Measurements from ENCODE around the gene STX18.

Gene STX18

DNA sequence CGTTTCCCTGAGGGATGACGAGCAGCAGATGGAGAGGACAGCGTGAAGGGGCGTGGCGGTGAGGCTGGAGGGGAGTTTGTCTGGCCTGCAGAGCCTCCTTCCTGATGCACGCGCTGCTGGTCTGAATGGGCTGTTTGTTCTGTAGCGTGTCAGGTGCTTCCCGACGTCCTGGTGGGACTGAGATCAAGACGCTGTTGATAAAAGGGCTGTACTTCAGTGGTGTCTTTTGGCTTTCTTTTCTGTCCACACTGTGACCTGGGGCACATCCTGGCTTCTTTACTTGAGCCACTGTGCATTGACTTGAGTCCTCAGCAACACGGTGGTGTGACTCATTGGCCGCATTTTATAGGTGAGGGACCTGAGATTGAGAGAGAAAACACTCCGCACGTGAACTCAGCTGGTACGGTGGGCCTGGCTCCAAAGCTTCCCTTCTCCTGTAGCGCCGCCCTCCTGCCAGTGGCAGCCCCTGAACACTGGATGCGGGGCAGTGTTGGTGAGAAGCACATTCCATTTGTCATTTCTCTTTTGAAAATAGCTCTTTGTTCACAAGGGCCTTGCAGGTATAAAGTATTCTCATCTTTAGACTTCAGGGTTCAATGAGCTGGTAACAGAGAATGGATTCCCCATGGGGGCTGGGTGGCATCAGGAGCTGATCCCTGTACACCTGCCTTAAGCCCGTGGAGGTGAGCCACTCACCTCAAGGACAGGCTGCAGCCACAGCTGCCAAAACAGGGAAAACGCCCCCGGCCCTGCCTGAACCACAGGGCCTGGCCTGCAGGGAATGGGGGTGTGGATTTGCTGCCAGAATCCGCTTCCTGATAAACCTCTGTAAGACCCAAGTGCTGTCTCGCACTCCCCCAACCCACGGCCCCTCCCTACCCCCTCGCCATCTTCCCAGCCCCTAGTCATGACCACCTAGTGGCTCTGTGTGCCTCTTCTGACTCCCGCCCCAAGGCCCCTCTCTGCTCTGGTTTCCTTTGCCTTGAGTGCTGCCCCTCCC, 125.7 kb downstream of the STX18 start:
- no peak for DNase-seq

DNA sequence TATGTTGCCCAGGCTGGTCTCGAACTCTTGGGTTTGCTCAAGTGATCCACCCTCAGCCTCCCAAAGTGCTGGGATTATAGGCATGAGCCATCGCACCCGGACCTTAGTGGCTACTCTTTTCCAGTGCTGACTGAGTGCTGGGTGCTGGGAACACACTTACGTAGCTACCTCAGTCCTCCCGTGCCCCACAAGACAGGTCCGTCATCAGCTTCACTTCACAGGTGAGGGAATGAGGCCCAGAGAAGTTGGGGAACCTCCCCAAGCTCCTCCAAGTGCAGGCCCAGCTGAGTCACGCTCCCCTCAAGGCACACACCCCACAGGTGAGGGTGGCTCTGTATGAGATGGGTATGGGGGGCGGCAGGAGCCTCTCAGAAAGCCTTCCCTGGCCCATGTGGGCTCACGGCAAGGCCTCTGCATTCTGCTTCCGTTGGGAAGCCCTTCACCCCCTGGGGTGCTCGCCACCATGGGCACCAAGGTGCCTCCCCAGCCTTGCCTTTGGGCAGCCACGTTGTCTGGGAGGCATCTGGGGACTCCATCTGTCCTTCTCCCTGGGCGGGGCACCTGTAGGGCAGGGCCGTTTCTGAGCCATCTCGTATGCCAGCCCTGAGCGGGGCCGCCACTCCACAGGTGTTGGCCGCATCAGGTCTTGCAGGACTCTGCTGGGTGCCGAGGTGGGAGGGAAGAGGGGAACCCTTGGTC, 126.6 kb downstream of the STX18 start:
- no peak for DNase-seq

DNA sequence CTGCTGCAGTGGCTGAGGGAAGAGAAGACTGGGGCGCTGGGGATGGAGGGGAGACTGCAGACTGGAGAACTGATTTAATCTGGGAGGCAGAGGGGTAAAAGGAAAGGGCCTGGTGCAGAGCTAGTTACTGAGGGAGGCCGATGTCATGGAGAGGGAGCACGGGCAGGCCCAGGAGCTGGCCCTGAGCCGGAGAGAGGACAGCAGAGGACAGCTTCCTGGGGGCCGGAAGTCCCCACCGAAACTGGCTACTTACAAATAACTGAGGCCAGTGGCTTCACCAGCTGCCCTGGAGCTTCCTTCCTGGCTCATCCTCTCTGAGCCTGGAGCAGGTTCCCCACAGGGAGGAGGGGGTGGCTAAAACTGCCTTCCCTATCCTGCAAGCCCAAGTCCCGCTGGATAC, 128.0 kb downstream of the STX18 start:
- DNase-seq: no peak

DNA sequence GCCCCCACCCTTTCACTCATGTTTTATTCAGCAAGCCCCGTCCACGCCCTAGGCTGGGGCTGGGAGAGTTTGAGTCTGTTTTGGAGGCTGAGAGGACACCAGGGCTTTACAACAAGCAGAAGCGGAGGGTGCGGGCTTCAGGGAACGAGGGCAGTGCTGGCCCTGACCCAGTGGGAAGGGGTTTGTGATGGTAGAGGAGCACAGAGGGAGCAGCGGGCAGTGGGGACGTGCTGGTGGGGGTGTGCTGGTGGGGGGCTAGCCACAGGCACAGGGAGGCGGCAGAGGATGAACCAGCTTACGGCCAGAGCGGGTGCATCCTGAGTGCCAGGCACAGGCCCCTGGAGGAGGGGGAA, 128.5 kb downstream of the STX18 start:
- no peak for DNase-seq

DNA sequence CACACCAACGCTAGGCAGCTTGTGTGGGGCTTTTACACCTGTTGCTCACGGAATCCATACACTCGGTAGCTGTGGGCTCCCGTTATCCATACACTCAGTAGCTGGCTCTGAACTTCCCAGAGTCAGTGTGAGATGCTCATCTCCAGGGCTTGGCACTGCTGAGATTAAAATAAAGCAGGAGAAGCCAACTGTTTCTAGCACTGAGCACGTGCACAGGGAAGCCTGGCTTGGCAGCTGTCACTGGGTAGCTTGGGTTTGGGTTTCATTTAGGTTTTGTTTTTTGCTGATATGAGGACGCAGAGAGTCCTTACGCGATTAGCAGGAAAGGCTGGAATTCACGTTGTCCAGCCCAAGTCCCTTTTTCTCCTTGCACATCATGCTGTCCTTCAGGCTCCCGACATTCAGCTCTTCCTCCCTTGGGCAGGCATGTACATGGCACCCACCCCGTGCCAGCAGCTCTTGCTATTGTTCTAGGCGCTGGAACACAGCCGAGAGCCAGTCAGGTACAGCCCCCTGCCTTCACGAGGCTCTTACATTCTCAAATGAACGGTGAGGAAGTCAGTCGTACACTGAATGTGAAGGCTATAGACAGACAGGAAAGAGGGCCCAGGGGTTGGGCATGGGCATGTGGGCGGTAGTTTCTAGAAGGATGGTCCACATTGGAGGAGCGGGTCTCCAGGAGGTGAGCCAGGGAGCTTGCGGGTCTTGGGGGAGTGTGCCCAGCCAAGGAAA, 129.0 kb downstream of the STX18 start:
- DNase-seq: no peak

DNA sequence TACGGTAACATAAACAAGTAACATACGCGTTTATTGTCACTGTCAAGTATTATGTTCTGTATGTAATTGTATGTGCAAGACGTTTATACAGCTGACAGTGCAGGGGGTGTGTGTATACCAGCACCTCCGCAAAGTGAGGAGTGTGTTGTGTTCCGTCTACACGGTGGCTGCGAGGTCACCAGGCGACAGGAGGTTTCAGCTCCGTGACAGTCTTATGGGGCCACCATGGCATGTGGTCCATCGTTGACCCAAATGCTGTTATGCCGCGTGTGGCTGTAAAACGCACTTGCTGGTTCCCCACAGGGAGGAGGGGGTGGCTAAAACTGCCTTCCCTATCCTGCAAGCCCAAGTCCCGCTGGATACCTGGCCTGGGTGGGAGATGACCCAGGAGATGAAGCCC, 129.9 kb downstream of the STX18 start:
- DNase-seq: no peak

DNA sequence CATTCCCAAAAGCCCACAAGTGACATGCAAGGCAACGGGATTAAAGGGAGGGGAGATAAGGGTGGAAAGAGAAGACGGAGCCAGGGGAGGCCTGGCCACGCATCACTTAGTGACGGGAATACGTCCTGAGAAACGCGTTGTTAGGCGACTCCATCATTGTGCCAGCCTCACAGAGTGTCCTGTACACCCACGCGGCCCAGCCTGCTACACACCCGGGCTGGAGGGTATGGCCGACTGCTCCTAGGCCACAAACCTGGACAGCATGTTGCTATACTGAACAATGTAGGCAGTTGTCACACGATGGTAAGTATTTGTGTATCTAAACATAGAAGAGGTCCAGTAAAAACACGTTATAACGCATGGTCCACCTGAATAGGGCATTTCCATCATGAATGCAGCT, 131.6 kb downstream of the STX18 start:
- no peak for DNase-seq

DNA sequence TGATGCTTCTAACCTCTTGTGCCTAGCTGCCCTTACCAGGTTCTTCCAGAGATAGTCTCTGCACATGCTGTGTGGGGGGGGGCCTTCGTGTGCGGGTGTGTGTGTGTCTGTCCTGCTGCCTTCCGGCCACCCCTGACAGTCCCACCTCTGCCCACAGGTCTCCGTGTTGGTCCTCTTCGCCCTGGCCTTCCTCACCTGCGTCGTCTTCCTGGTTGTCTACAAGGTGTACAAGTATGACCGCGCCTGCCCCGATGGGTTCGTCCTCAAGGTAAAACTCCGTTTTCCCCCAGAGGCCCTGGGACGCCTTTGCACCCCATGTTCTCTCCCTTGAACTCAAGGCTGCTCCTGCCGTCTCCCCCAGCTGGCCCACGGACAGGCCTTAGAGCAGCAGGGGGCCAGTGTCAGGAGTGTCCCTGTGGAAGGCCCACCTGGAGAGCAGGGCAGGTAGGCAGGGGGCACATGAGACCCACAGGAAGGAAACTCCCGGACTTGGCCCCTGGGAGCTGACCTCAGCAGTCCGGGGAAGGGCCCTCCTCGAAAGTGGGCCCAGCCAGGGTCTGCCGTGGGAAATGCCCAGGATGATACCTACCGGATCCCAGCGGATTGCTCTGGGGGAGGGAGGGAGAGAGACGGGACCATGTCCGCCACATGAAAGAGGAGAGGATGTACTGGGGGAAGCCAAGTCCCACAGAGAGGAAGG, 132.3 kb downstream of the STX18 start:
- DNase-seq: no peak

DNA sequence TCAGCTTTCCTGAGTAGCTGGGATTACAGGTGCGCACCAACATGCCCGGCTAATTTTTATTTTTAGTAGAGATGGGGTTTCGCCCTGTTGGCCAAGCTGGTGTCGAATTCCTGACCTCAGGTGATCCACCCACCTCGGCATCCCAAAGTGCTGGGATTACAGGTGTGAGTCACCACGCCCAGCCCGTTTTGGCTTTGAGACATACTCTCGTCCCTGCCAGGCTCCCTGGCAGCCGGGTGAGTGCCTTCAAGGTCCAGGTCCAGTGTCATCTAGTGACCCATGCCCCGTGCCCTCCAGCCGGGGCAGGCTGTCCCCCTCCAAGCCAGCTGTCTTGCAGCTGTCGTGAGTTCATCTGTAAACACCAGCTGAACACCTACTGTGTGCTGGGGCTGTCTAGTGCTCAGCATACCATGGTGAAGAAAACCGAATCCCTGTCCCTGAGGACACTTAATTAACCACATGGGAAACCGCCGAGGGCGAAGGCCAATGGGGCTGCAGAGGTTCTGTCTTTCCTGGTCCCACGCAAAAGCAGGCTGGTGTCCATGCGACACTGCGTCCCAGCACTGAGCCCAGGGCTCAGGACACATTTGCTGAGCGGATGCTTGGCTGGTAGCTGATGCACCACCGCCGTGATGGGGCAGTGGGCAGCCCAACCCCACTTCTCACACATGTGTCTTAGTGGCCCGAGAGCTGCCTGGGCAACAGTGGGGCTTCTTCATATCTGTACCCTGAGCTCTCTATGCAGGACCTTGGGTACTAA, 133.1 kb downstream of the STX18 start:
- no peak for DNase-seq

DNA sequence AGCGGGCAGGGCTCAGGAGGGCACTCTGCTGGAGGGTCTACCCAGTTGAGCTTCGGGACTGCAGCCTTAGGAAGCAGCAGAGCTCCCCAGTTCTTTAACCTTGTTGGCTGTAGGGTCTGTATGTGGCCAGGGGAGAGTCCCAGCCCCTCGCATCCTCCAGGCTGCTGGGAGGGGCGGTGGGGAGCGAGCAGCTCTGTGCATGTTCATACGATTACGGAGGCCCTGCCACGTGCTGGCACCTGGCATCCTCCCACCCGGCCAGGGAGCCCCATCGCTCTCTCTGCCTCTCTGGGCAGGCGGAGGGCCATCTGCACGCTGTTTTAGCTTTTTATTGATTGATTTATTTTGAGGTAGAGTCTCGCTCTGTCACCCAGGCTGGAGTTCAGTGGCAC, 133.7 kb downstream of the STX18 start:
- DNase-seq: no peak

DNA sequence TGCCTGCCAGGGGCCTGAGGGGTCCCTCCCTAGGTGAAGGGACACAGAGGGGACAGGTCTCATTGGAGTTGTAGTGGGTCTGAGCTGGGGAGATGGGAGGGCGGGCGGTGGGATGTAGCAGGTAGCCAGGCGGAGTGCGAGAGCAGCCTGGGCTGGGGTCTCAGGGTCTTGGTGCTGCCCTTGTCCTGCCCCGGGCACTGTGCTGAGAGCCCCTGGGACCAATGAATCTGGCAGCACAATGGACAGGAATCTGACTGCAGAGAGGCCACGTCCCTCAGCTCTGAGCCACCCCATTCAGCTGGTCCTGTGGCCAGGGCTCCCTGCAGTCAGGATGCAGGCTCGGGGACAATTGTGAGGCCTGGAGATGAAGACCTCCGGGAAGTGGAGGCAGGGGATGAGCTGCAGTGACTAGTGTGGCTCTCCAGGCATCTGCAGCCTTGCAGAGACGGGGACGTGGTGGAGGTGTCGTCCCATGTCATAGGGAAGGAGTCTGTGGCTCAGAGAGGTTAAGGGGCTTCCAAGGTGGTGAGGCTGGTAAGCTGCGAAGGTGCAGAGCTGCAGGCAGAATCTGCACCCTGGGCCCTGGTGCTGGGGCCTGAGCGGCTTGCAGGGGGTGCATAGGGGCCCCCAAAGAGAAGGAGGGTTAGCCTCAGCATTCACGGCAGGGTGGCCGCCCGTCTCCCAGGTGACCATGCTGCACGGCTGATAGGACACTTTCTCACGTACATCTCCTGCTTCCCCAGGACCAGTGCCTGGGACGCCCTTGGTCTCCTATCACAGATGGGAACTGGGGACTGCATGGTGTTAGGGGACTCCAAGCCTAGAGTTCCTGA, 134.3 kb downstream of the STX18 start:
- no peak for DNase-seq

DNA sequence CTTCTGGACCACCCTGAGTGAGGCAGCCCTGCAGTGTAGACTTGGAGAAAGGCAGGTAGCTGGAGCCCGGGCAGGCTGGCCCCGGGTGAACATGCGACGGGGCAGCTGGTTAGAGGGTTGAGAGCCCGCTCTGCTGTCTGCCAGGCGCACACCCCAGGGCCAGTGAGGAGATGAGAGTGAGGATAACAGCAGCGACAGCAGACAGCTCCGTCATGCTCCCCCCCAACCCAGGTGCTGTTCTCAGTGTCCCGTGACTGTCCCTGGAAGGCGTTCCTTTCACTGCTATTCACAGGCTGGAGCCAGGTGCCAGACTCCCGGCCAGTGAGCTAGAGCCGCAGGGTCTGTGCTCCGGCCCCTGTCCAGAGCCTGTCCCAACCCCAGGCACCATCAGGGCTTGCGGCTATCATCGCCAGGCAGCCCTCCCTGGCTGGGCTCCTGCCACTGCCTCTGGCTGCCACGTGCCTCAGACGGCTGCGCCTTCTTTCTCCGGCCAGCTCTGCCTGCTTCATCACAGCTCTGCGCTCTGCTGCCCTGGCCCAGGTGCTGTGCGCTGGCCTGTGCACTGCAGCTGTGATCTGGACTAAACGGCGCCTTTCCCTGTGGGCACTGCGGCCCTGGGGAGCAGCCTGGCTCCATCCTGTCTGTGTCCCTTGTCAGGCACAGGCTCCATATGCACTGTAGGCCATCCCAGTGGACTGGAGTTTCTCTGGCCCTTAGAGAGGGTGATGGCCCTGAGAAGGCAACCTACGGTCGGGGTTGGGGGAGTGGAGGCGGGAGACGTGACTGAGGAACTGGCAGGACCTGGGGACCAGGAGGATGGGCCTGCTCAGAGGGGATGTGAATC, 135.2 kb downstream of the STX18 start:
- DNase-seq: no peak

DNA sequence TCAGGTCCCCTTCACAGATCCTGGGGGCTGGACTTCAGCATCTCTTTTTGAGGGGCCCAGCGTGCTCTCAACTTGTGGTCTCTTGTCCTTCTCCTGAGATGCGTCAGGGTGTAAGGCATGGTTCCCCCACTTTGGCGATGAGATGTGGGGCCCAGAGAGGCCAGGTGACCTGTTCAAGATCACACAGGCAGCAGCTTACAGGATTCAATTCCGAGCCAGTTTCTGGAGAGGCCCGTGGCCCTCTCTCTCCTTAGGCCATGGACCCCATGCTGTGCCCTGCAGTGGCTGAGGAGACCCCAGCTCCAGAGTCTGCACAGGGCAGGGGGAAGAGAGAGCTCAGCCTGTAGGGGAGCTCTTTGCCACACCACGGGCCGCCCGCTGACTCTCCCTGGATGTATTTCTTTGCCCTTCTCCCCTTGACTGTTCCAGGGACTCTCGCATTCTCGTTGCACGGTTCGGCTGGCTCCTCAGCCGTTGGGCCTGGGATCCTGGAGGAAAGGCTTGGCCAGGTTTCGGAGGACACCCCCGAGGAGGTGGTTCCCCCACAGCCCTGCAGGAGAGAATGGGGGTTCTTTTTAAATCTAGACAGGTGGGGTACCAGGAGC, 136.4 kb downstream of the STX18 start:
- no peak for DNase-seq

DNA sequence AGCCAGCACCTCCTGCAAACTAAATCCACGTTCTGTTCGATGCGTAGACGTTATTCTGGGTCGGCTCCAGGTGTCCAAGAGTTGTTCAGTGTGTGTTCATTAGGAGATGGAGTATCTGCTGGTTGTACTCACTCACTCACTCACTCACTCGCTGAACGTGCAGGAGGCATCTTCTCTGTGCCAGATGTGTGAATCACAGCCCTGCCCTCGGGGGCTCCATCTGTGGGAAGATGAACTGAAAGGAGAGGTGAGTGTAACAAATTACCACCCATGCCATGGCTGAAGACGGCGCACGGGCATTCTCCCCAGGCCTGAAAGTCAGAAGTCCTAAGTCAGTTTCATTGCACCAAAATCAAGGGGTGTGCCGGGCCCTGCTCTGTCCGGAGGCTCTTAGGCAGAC, 138.9 kb downstream of the STX18 start:
- DNase-seq: no peak

DNA sequence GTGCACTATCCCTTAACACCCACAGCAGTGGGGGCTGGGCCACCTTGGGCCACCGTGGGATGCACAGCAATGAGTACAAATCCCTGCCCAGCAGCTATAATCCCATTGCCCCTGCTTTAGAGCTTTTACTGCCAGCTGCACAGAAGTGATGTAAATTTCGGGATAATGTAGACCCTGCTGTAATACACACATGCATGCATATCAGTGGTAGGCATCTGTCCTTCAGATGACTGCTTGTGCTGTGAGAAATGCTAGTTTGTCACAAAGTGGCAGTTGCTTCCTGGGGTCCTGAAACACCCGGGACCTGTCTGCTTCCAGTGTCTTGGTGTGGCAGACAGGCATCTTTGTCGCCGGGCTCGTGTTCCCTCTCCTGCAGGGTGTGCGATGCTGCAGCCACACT, 140.8 kb downstream of the STX18 start:
- DNase-seq: no peak

DNA sequence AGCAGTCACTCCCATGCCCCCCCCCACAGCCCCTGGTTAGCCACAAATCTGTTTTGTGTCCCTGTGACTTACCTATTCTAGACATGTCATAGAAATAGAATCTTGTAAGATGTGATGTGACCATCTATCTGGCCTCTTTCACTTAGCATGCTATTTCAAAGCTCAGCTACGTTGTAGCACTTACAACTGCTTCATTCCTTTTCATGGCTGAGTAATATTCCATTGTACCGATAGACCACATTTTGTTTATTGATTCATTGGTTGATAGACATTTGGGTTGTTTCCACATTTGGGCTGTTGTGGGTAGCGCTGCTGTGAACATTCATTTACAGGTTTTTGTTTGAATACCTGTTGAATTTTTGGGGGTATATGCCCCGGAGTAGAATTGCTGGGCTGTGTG, 143.4 kb downstream of the STX18 start:
- no peak for DNase-seq

DNA sequence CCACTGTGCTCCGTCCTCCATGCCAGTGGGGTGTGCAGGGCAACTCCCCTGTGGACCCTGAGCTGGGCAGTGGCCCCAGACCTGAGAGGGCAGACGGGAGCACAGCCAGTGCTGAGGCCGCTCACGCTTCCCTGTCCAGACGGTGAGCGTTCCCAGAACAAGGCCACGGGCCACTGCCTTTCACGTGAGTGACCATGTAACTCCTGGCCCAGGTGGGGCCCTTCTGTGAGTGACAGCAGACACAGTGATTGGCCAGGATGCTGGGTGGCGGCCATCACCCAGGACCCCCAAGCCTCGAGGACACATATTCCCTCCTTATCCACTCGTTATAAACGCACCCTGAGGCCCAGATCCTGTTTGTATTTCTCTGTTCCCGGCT, 144.4 kb downstream of the STX18 start:
- no peak for DNase-seq

DNA sequence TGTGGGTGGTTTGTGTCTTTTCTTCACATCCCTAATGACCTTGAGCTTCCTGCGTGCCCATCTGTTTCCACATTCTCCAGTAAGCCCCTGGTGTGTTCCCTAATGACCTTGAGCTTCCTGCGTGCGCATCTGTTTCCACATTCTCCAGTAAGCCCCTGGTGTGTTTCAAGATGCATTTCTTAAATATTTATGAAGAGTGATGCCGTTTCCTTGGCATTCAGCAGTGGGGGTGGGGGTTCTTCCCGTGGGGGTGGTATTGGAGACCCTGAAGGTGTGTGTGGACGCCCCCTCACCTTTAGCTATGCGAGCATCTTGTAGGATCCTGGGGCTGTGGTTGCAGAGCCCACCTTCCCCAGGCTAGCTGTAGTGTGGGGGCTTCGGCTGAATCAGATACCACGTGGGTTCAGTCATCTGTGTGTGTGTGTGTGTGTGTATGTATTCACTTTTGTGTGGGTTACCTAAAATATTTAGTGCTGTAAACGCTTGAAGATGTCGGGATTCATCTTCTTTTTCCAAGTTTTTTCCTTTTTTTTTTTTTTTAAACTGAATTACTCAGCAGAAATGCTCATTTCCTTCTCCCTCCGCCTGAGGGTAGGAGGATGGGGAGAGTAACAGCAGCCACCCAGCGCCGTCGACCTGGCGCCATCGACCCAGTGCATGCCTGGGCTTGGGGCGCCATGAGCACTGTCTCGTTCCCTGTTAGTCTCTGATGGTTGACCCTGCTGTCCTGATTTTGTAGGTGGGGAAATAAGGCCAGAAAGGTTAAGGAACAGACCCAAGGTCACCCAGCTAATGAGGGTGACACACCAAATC, 145.0 kb downstream of the STX18 start:
- no peak for DNase-seq

Measured in activated CD4-positive, alpha-beta T cell treated with anti-CD3 and anti-CD28 coated beads, Interleukin-10, Interleukin-2, amounts not matched to agents 100 ng/mL and 50 ng/mL, durations not matched to agents 16 hours and 8 hours (primary cell).